Tibial artery (tissue), 4 donors: Measurements from ENCODE around the gene MON2.
A peak's percentile ranks its signal among the peaks of the same experiment; 100 is the strongest.
"Not testable (repeated sequence)": the region's sequence is repeated elsewhere in the genome, so short reads cannot be mapped to it uniquely, and the experiment has no call there.

Experiments used
- DNase-seq, 2 donors: peaks; one replicate each; pipeline ENCODE4 v3.0.0-alpha.2; 2019
- H3K27ac ChIP-seq, 2 donors: fragments of 200-600 bp; sonication (generic) in 1 of 2; 1 replicate in 1 of 2; 2 replicates in 1 of 2; pipeline ENCODE4 v1.5.1; 2018 to 2019; ENCODE audit warnings: mild to moderate bottlenecking in 1 of 2
- H3K27me3 ChIP-seq, 2 donors: fragments of 200-600 bp; sonication (generic) in 1 of 2; one replicate each; pipeline versions ENCODE4 v1.5.1 to v1.6.0; 2016 to 2019
- H3K36me3 ChIP-seq, 3 donors: fragments of 200-600 bp; sonication (generic) in 2 of 3; one replicate each; pipeline ENCODE4 v1.5.1; 2016 to 2019; ENCODE audit warnings: mild to moderate bottlenecking in 2 of 3
- H3K4me1 ChIP-seq, 4 donors: fragments of 200-600 bp; sonication (generic) in 2 of 4; 1 replicate in 3 of 4; 2 replicates in 1 of 4; pipeline ENCODE4 v1.5.1; 2016 to 2019
- H3K4me3 ChIP-seq, 2 donors: fragments of 200-600 bp; sonication (generic) in 1 of 2; 1 replicate in 1 of 2; 2 replicates in 1 of 2; pipeline ENCODE4 v1.5.1; 2018 to 2019; ENCODE audit warnings: mild to moderate bottlenecking in 2 of 2
- H3K9me3 ChIP-seq, 3 donors: fragments of 200-600 bp; sonication (generic) in 1 of 3; one replicate each; pipeline ENCODE4 v1.5.1; 2016 to 2019
- intact Hi-C: fragments of 100-400 bp; cut with DNase I; formaldehyde crosslinking; loops from one replicate; pipeline ENCODE4 v1.15.0; 2023; ENCODE audit warnings: low total_unique reads
- TF ChIP-seq, protein P1 (sequence below), 2 experiments: fragments of 200-600 bp in 1 of 2; fragments of 450-650 bp in 1 of 2; IDR thresholded peaks; one replicate each; pipeline ENCODE4 v1.5.1; 2017 to 2019; ENCODE audit warnings: antibody characterized with exemption in 2 of 2, mild to moderate bottlenecking in 1 of 2, moderate library complexity in 1 of 2

The MON2 gene

DNA sequence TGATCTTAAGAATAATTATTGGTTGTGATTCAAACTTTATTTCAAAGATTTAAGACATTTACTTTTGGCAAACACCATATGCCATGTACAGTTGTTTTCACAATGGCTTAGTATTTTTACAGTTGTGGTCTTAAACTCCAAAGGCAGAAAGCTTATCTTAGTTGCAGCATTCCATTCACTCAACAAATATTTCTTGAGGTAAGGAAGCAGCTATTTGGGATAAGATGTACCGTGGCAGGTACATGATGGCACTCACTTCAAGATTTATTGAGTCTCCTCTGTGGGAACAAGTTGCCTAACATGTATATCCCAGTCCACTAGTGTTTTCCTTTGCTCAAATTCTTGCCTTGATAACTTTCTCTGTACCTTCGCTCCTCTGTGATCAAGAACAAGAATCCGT lies 8.0 kb upstream of the MON2 start:
- Histone ChIP-seq H3K4me1 (no peaks in the 10 kb centered on the region), H3K9me3 (no peaks in the 10 kb centered on the region), H3K36me3 (no peaks in the 10 kb centered on the region), H3K27ac (no peak overlapping the region), H3K4me3 (no peak overlapping the region), H3K27me3 (no peaks in the 10 kb centered on the region)
- intact Hi-C loops, result no loop called here
- no peak for DNase-seq
- TF ChIP-seq, protein P1, sequence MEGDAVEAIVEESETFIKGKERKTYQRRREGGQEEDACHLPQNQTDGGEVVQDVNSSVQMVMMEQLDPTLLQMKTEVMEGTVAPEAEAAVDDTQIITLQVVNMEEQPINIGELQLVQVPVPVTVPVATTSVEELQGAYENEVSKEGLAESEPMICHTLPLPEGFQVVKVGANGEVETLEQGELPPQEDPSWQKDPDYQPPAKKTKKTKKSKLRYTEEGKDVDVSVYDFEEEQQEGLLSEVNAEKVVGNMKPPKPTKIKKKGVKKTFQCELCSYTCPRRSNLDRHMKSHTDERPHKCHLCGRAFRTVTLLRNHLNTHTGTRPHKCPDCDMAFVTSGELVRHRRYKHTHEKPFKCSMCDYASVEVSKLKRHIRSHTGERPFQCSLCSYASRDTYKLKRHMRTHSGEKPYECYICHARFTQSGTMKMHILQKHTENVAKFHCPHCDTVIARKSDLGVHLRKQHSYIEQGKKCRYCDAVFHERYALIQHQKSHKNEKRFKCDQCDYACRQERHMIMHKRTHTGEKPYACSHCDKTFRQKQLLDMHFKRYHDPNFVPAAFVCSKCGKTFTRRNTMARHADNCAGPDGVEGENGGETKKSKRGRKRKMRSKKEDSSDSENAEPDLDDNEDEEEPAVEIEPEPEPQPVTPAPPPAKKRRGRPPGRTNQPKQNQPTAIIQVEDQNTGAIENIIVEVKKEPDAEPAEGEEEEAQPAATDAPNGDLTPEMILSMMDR (IDR thresholded peaks at IDR 0.05), result no peak

DNA sequence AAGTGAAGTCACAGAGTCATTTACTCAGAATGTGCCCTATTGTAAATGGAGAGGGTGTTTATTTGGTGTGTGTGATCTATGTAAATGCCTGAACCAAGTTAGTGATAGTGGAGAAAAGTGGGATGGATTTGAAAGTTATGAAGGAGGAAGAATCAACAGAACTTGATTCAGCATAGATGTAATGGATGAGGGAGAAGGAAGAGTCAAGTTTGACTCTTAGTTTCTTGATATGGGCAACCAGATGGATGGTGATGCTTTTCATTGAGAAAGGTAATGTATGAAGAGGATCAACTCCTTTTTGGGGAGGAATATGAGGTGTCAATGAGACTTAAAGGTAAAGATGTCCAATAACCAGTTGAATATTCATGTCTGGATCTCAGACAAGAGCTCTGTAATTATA lies 6.7 kb upstream of the MON2 start:
- no peaks in the 10 kb centered on the region for H3K4me1 ChIP-seq
- no peaks in the 10 kb centered on the region for H3K9me3 ChIP-seq
- H3K36me3 ChIP-seq, result no peaks in the 10 kb centered on the region
- no peaks in the 10 kb centered on the region for H3K27me3 ChIP-seq
- DNase-seq, result no peak
- TF ChIP-seq, protein P1 (IDR thresholded peaks at IDR 0.05), result no peak
- no peak overlapping the region for H3K27ac ChIP-seq
- intact Hi-C loops, result no loop called here
- H3K4me3 ChIP-seq, result no peak overlapping the region

DNA sequence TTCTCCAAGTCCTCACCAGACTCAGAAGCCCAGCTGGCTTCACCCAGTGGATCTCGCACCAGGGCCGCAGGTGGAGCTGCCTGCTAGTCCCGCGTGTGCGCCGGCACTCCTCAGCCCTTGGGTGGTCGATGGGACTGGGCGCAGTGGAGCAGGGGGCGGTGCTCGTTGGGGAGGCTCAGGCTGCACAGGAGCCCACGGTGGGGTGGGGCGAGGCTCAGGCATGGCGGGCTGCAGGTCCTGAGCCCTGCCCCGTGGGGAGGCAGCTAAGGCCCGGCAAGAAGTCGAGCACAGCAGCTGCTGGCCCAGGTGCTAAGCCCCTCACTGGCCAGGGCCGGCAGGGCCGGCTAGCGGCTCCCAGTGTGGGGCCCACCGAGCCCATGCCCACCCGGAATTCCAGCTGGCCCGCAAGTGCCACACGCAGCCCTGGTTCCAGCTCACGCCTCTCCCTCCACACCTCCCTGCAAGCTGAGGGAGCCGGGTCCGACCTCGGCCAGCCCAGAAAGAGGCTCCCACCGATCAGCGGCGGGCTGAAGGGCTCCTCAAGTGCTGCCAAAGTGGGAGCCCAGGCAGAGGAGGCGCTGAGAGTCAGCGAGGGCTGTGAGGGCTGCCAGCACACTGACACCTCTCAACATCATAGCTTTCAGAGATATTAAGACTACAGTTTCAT lies 5.3 kb upstream of the MON2 start:
- H3K27ac ChIP-seq, DNase-seq, H3K27me3 ChIP-seq, H3K4me1 ChIP-seq, intact Hi-C loops, H3K36me3 ChIP-seq, H3K9me3 ChIP-seq, H3K4me3 ChIP-seq: not testable (repeated sequence)

DNA sequence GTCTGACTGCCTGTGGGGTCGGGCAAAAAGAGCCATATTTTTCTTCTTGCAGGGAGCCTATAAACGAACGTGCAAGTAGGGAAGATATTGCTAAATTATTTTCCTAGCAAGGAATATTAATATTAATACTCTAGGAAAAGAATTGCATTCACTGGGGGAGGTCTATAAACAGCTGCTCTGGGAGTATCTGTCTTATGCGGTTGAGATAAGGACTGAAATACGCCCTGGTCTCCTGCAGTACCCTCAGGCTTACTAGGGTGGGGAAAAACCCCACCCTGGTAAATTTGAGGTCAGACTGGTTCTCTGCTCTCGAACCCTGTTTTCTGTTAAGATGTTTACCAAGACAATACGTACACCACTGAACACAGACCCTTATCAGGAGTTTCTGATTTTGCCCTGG lies 3.4 kb upstream of the MON2 start:
- H3K9me3 ChIP-seq, DNase-seq, H3K36me3 ChIP-seq, H3K27ac ChIP-seq, intact Hi-C loops, H3K27me3 ChIP-seq, H3K4me3 ChIP-seq: not testable (repeated sequence)
- H3K4me1 ChIP-seq, result peaks cover 0 to 10% (median 3%) of the 10 kb centered on the region in 4 donors

DNA sequence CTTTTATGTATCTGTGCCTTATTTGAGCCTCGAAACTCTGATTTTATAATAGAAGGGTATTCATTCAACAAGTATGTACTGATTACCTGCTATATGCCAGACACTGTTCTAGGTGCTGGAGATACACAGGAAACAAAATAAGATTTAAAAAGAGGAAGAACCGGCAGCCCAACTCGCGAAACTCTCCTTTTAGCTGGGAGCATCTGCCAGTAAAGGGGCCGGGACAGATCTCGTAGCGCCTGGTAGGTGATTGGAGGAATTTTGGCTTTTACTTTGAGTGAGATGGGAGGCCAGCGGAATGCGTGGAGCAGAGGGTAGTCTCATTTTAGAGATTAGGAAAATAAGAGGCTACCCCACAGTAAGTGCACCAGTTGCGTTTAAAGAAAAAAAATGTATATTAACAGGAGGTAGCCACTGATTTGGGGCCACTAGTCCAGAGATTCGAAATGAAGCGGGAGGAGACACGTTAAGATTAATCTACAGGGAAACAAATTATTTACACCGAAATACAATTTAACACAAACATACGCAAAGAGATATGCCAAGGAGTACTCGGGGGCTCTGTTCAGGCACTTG lies 520 bp upstream of the MON2 start:
- intact Hi-C loops, result no loop called here
- H3K27me3 ChIP-seq, result no peaks in the 10 kb centered on the region
- peaks cover 0 to 3% (median 0%) of the 10 kb centered on the region in 3 donors for H3K36me3 ChIP-seq
- peak overlapping the region; percentile 87 to 99 for H3K27ac ChIP-seq
- H3K9me3 ChIP-seq, result no peaks in the 10 kb centered on the region
- DNase-seq, result peak; percentile 49 to 67
- H3K4me1 ChIP-seq, result peaks cover 0 to 30% (median 20%) of the 10 kb centered on the region in 4 donors
- TF ChIP-seq, protein P1 (IDR thresholded peaks at IDR 0.05), result no peak
- peak overlapping the region; percentile 88 to 99 for H3K4me3 ChIP-seq

DNA sequence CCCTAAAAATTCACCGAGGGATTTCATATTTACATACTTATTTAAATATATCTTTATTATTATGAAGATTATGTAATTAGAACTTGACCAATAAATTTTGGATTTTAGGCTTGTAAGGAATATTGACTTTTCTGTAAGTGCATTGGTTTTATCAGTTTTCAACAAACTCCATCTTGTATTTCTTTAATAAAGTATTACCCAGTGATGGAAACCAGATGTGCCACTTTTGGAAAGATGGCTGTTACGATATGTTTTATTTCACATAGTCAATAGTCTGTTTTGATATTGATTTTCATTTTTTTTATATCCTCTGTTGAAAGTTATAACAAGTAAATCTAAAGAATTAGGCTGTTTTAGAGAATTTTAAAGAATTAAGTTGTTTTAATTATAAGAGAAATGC lies 1.8 kb downstream of the MON2 start:
- Histone ChIP-seq H3K27ac (no peak overlapping the region), H3K4me1 (peaks cover 0 to 36% (median 24%) of the 10 kb centered on the region in 4 donors), H3K4me3 (peak overlapping the region; percentile 88 to 99), H3K9me3 (no peaks in the 10 kb centered on the region), H3K36me3 (peaks cover 0 to 8% (median 0%) of the 10 kb centered on the region in 3 donors), H3K27me3 (no peaks in the 10 kb centered on the region)
- TF ChIP-seq, protein P1 (IDR thresholded peaks at IDR 0.05), result no peak
- intact Hi-C loops, result no loop called here
- DNase-seq, result no peak
